GM12878 (cell line): Measurements from ENCODE around the gene DNMT3A. TPM values are rescaled to one million over a fixed set of nuclear protein-coding genes. Genes with fewer than 3 reads are reported as not detected.

Experiments used
- ATAC-seq: fragments of 200-7000 bp; cut with Tn5 transposase; 3 replicates; pipeline ENCODE4 v1.9.1; 2020; ENCODE audit warnings: mild to moderate bottlenecking, moderate library complexity
- BruUV-seq: library from RNA; stranded (reverse); fragments of 400-500 nt; replicated peaks from 2 replicates; lab custom pipeline; 2021; lab: Mats Ljungman, UMichigan
- CTCF ChIA-PET: fragments of 300-600 bp; sonication (Branson Sonifier 250); formaldehyde crosslinking; extraction: SDS; loops from one replicate; lab custom pipeline; 2021; ENCODE audit warnings: inconsistent platforms; lab: Yijun Ruan, JAX
- POLR2A ChIA-PET: fragments of 350-600 bp; formaldehyde crosslinking; extraction: SDS; loops from one replicate; lab custom pipeline; 2021; ENCODE audit warnings: inconsistent platforms; lab: Charles Lee
- RAD21 ChIA-PET: fragments of 300-600 bp; sonication (Branson Sonifier 250); formaldehyde crosslinking; loops from one replicate; lab custom pipeline; 2023; ENCODE audit warnings: antibody characterized with exemption; ENCODE audit not compliant: unreplicated experiment; lab: Charles Lee
- SMC1A ChIA-PET: fragments of 300-600 bp; sonication (Branson Sonifier 250); formaldehyde crosslinking; loops from one replicate; lab custom pipeline; 2023; ENCODE audit not compliant: unreplicated experiment, uncharacterized antibody; lab: Charles Lee
- DNase-seq: peaks from one replicate; pipeline ENCODE4 v3.0.0-alpha.2; 2011; ENCODE audit warnings: low read depth, low spot score
- FAIRE-seq: peaks from 3 replicates; lab custom pipeline; 2011; peaks lifted over from hg19 to GRCh38; lab: Jason Lieb, UNC
- H2AFZ ChIP-seq: 2 replicates; pipeline ENCODE4 v1.6.0; 2011; ENCODE audit warnings: low read depth, low read length, control low read depth; ENCODE audit not compliant: control insufficient read depth
- H3K27ac ChIP-seq: 2 replicates; pipeline ENCODE4 v1.5.1; 2011; ENCODE audit warnings: control low read depth; ENCODE audit not compliant: control insufficient read depth, insufficient read depth
- H3K27me3 ChIP-seq, 2 experiments: replicated peaks in 1 of 2; 2 replicates each; pipeline versions ENCODE4 v1.6.0 to v1.6.1; 2011; ENCODE audit warnings: low read length in 1 of 2; ENCODE audit not compliant: control insufficient read depth in 2 of 2, insufficient read depth in 2 of 2
- H3K36me3 ChIP-seq, 2 experiments: 2 replicates each; pipeline ENCODE4 v1.5.1; 2011; ENCODE audit warnings: low read length in 1 of 2; ENCODE audit not compliant: control insufficient read depth in 2 of 2, insufficient read depth in 2 of 2
- H3K4me1 ChIP-seq: 2 replicates; pipeline ENCODE4 v1.6.1; 2011; ENCODE audit warnings: mild to moderate bottlenecking, low read length, moderate library complexity, mixed read lengths; ENCODE audit not compliant: control insufficient read depth, insufficient read depth
- H3K4me2 ChIP-seq: 2 replicates; pipeline ENCODE4 v1.6.0; 2011; ENCODE audit warnings: control low read depth; ENCODE audit not compliant: control insufficient read depth, insufficient read depth
- H3K4me3 ChIP-seq: fragments of 200-600 bp; sonication (generic); 2 replicates; pipeline ENCODE4 v1.5.1; 2016
- H3K79me2 ChIP-seq: 2 replicates; pipeline ENCODE4 v1.6.0; 2011; ENCODE audit warnings: low read length; ENCODE audit not compliant: control insufficient read depth, insufficient read depth
- H3K9ac ChIP-seq: 2 replicates; pipeline ENCODE4 v1.8.0; 2011; ENCODE audit warnings: low read length, control low read depth, mixed read lengths; ENCODE audit not compliant: control insufficient read depth, insufficient read depth
- H3K9me3 ChIP-seq: replicated peaks from 3 replicates; pipeline ENCODE4 v1.5.1; 2011; ENCODE audit warnings: mild to moderate bottlenecking, low read length; ENCODE audit not compliant: control insufficient read depth, insufficient read depth
- H4K20me1 ChIP-seq: 2 replicates; pipeline ENCODE4 v1.6.0; 2011; ENCODE audit not compliant: control insufficient read depth, insufficient read depth
- CBX5 ChIP-seq: sonication (generic); IDR thresholded peaks from 2 replicates; pipeline ENCODE4 v1.6.1; 2016; ENCODE audit warnings: low read depth, moderate library complexity, mild to moderate bottlenecking, inconsistent platforms
- CHD4 ChIP-seq: fragments of 200-600 bp; sonication (generic); IDR thresholded peaks from 2 replicates; pipeline ENCODE4 v1.6.1; 2016; ENCODE audit warnings: mild to moderate bottlenecking
- EED ChIP-seq: sonication (generic); IDR thresholded peaks from 2 replicates; pipeline ENCODE4 v1.6.1; 2016; ENCODE audit warnings: antibody characterized with exemption, low read depth
- KLF5 ChIP-seq: fragments of 450-650 bp; IDR thresholded peaks from 2 replicates; pipeline ENCODE4 v1.6.1; 2014; ENCODE audit warnings: mild to moderate bottlenecking; ENCODE audit not compliant: partially characterized antibody
- LARP7 ChIP-seq: fragments of 450-650 bp; IDR thresholded peaks from 2 replicates; pipeline ENCODE4 v1.6.1; 2017; ENCODE audit warnings: mild to moderate bottlenecking
- MYC ChIP-seq: IDR thresholded peaks from 2 replicates; pipeline ENCODE4 v1.6.1; 2011; ENCODE audit warnings: mild to moderate bottlenecking, low read length, moderate library complexity, inconsistent platforms; ENCODE audit not compliant: insufficient read depth, insufficient replicate concordance, insufficient read length, severe bottlenecking
- NR2C1 ChIP-seq: fragments of 450-650 bp; IDR thresholded peaks from 2 replicates; pipeline ENCODE4 v1.6.1; 2017; ENCODE audit warnings: antibody characterized with exemption, mild to moderate bottlenecking, moderate library complexity
- PAX5 ChIP-seq: IDR thresholded peaks from 2 replicates; pipeline ENCODE4 v1.6.1; 2011; ENCODE audit warnings: low read depth, low read length, borderline replicate concordance
- POLR2AphosphoS2 ChIP-seq: IDR thresholded peaks from 2 replicates; pipeline ENCODE4 v1.6.1; 2011; ENCODE audit warnings: low read depth, mild to moderate bottlenecking, low read length, improper control_type of control experiment, moderate library complexity
- RAD21 ChIP-seq: IDR thresholded peaks from 2 replicates; pipeline ENCODE4 v1.6.1; 2011; ENCODE audit warnings: mild to moderate bottlenecking, low read depth, low read length, moderate library complexity; ENCODE audit not compliant: insufficient read depth
- SMAD1 ChIP-seq: fragments of 450-650 bp; IDR thresholded peaks from 2 replicates; pipeline ENCODE4 v1.6.1; 2018; ENCODE audit warnings: mild to moderate bottlenecking, low read depth; ENCODE audit not compliant: partially characterized antibody
- SMARCA5 ChIP-seq: fragments of 450-650 bp; IDR thresholded peaks from 2 replicates; pipeline ENCODE4 v1.6.1; 2017; ENCODE audit warnings: mild to moderate bottlenecking
- WRNIP1 ChIP-seq: IDR thresholded peaks from 2 replicates; pipeline ENCODE4 v1.6.1; 2011; ENCODE audit warnings: low read depth, low read length, improper control_type of control experiment, borderline replicate concordance
- YY1 ChIP-seq: IDR thresholded peaks from 2 replicates; pipeline ENCODE4 v1.6.1; 2011; ENCODE audit warnings: low read depth, mild to moderate bottlenecking, low read length
- ZBED1 ChIP-seq: IDR thresholded peaks from 2 replicates; pipeline ENCODE4 v1.6.1; 2016; ENCODE audit warnings: borderline replicate concordance
- ZNF24 ChIP-seq: fragments of 450-650 bp; IDR thresholded peaks from 2 replicates; pipeline ENCODE4 v1.6.1; 2017; ENCODE audit warnings: antibody characterized with exemption, mild to moderate bottlenecking
- ZNF384 ChIP-seq: IDR thresholded peaks from 2 replicates; pipeline ENCODE4 v1.6.1; 2012; ENCODE audit warnings: low read depth, mild to moderate bottlenecking, low read length, improper control_type of control experiment, borderline replicate concordance
- WGBS: methylation state at CpG from one replicate; pipeline ENCODE4 v1.1.6; 2016; ENCODE audit warnings: low lambda C conversion rate; ENCODE audit not compliant: insufficient replicate concordance, insufficient coverage; ENCODE audit errors: missing lambda C conversion rate; 5-methylcytosine and 5-hydroxymethylcytosine counted together
- in situ Hi-C: fragments of 300-500 bp; cut with MboI; formaldehyde crosslinking; loops from 9 replicates; pipeline ENCODE4 v1.14.3; 2018; ENCODE audit warnings: mixed read lengths
- intact Hi-C: fragments of 100-400 bp; cut with micrococcal nuclease; formaldehyde crosslinking; loops from one replicate; pipeline ENCODE4 v1.14.2; 2022; ENCODE audit not compliant: unreplicated experiment
- polyA plus RNA-seq, 11 experiments: library from polyadenylated mRNA; depleted of rRNA in 4 of 11; unstranded in 6 of 11; stranded (reverse) in 5 of 11; fragments of >200 nt; fragmentation: Nextera tagmentation in 4 of 11; fragmentation: Illumina TruSeq in 1 of 11; extraction: Ambion mirVana in 4 of 11; extraction: Trizol in 1 of 11; gene quantifications; 1 replicate in 1 of 11; 2 replicates in 10 of 11; pipeline versions ENCODE4 v1.2.1 to v1.2.3, GENCODE V29; 2011 to 2016; ENCODE audit warnings: inconsistent platforms in 2 of 11, missing spikeins in 2 of 11, low read depth in 1 of 11
- total RNA-seq, 4 experiments: library from RNA; depleted of rRNA in 3 of 4; stranded (reverse); fragments of >200 nt in 3 of 4; fragmentation: Illumina TruSeq in 1 of 4; extraction: Trizol in 1 of 4; gene quantifications; 2 replicates each; pipeline versions ENCODE4 v1.2.1 to v1.2.3, GENCODE V29; 2013 to 2021
- TF ChIP-seq, protein P1 (sequence below): fragments of 450-650 bp; IDR thresholded peaks from 2 replicates; pipeline ENCODE4 v1.6.1; 2017; ENCODE audit warnings: antibody characterized with exemption, mild to moderate bottlenecking, moderate library complexity

DNMT3A gene
- total and polyA plus RNA-seq, 10 of the 15 experiments (the other 5 are each of a cell fraction or from before 2014, with no cell fraction given): 7.4 to 51.6 (median 17.4) TPM

DNA sequence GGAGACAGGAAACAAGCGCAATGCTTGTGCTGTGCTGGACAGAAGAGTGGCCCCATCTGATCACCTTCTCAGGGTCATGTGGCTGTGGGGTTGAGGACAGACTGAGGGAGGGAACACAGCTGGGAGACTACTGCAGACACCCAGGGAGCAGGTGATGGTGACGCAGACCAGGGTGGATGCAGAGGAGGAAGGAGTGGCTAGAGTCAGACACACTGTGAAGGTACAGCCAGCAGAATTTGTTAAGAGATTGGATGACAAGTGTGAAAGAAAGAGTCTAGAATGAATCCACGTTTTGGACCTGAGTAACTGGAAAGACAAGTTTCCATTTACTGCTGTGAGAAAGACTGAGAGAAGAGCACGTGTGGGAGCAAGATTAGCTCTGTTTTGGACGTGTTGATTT is 157.5 kb downstream of the DNMT3A start:
- ATAC-seq (no peak), DNase-seq (no peak), FAIRE-seq (no peak)
- no peaks in the 10 kb centered on the region for H3K9me3 ChIP-seq
- ChIA-PET SMC1A (interaction anchor here (1.2 kb wide), 1 partner anchor 11 kb away, joined by 4 read pairs; no protein-coding TSS in a partner anchor), CTCF (interaction anchor here (1.8 kb wide), 1 partner anchor 18 kb away, joined by 9 read pairs; no protein-coding TSS in a partner anchor)
- H3K27ac ChIP-seq: no peak overlapping the region
- no peaks in the 10 kb centered on the region for H3K36me3 ChIP-seq
- in situ Hi-C loops: no loop called here
- H3K4me1 ChIP-seq: no peaks in the 10 kb centered on the region
- no peak overlapping the region for H3K4me3 ChIP-seq
- H3K9ac ChIP-seq: no peak overlapping the region
- WGBS: 25% methylated on average over 5 of the region's 5 CpGs
- TF ChIP-seq YY1 (no peak), CHD4 (no peak), RAD21 (no peak), ZNF384 (no peak), SMARCA5 (no peak), MYC (no peak), POLR2AphosphoS2 (no peak), WRNIP1 (no peak), KLF5 (no peak), NR2C1 (no peak), CBX5 (no peak), ZBED1 (no peak), EED (no peak), SMAD1 (no peak), LARP7 (no peak), ZNF24 (no peak), PAX5 (no peak)
- TF ChIP-seq, protein P1, sequence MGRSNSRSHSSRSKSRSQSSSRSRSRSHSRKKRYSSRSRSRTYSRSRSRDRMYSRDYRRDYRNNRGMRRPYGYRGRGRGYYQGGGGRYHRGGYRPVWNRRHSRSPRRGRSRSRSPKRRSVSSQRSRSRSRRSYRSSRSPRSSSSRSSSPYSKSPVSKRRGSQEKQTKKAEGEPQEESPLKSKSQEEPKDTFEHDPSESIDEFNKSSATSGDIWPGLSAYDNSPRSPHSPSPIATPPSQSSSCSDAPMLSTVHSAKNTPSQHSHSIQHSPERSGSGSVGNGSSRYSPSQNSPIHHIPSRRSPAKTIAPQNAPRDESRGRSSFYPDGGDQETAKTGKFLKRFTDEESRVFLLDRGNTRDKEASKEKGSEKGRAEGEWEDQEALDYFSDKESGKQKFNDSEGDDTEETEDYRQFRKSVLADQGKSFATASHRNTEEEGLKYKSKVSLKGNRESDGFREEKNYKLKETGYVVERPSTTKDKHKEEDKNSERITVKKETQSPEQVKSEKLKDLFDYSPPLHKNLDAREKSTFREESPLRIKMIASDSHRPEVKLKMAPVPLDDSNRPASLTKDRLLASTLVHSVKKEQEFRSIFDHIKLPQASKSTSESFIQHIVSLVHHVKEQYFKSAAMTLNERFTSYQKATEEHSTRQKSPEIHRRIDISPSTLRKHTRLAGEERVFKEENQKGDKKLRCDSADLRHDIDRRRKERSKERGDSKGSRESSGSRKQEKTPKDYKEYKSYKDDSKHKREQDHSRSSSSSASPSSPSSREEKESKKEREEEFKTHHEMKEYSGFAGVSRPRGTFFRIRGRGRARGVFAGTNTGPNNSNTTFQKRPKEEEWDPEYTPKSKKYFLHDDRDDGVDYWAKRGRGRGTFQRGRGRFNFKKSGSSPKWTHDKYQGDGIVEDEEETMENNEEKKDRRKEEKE: no peak
- TF ChIP-seq, all 136 proteins: peak for 0
- Histone ChIP-seq H3K79me2 (no peaks in the 10 kb centered on the region), H4K20me1 (no peaks in the 10 kb centered on the region), H3K4me2 (no peak overlapping the region), H3K27me3 (no peaks in the 10 kb centered on the region), H2AFZ (no peak overlapping the region)
- BruUV-seq: no TSS peak
- RAD21 ChIA-PET: interaction anchor here (1.2 kb wide), 1 partner anchor 11 kb away, joined by 3 read pairs; no protein-coding TSS in a partner anchor
- POLR2A ChIA-PET: interaction anchor here (0.5 kb wide), 1 partner anchor 12 kb away, joined by 3 read pairs; no protein-coding TSS in a partner anchor
- intact Hi-C loops: no loop called here
